AG09309 (cell line): ENCODE measurements around the gene ITCH.
"Not testable (repeated sequence)": the region's sequence is repeated elsewhere in the genome, so short reads cannot be mapped to it uniquely, and the experiment has no call there.

Experiments used
- DNase-seq: peaks from one replicate; pipeline ENCODE4 v3.0.0-alpha.2; 2010; ENCODE audit warnings: low read depth
- H3K4me3 ChIP-seq: 2 replicates; pipeline ENCODE4 v1.5.1; 2011; ENCODE audit warnings: mild to moderate bottlenecking, low read depth, low read length, moderate library complexity; ENCODE audit not compliant: control insufficient read depth
- CTCF ChIP-seq: IDR thresholded peaks from 2 replicates; pipeline ENCODE4 v1.5.1; 2011; ENCODE audit warnings: mild to moderate bottlenecking, low read depth, low read length, inconsistent platforms; ENCODE audit not compliant: insufficient read depth, control insufficient read depth; ENCODE audit errors: missing control alignments

ITCH gene

GRCh38 chr20:34370062-34370461 is 7.0 kb downstream of the ITCH start:
- no peak for TF ChIP-seq CTCF
- H3K4me3 ChIP-seq = no peak overlapping the region
- no peak for DNase-seq

GRCh38 chr20:34373445-34373844 is 10.4 kb downstream of the ITCH start:
- TF ChIP-seq CTCF = no peak
- H3K4me3 ChIP-seq = no peak overlapping the region
- DNase-seq = no peak

- no peak for DNase-seq
- TF ChIP-seq CTCF = no peak
- no peak overlapping the region for H3K4me3 ChIP-seq
These were observed 11.2 kb downstream of the ITCH start for GRCh38 chr20:34374209-34374760.

GRCh38 chr20:34375977-34376430 is 12.9 kb downstream of the ITCH start:
- no peak for TF ChIP-seq CTCF
- DNase-seq = no peak

GRCh38 chr20:34377072-34377847 is 14.2 kb downstream of the ITCH start:
- DNase-seq = no peak
- H3K4me3 ChIP-seq = no peak overlapping the region
- no peak for TF ChIP-seq CTCF

More at GRCh38 chr20:34375977-34376430, 12.9 kb downstream of the ITCH start:
- no peak overlapping the region for H3K4me3 ChIP-seq

GRCh38 chr20:34382174-34382573 is 19.1 kb downstream of the ITCH start:
- H3K4me3 ChIP-seq = no peak overlapping the region
- TF ChIP-seq CTCF = no peak
- no peak for DNase-seq

GRCh38 chr20:34382877-34383455 is 19.9 kb downstream of the ITCH start:
- not testable (repeated sequence) for DNase-seq, H3K4me3 ChIP-seq
